GM23338 (cell line): ENCODE measurements around the gene ATF3. TPM values are rescaled to one million over a fixed set of nuclear protein-coding genes. Genes with fewer than 3 reads are reported as not detected.

ENCODE experiments used
- ATAC-seq: fragments of 200-7000 bp; cut with Tn5 transposase; 3 replicates; pipeline ENCODE4 v1.9.1; 2020
- DNase-seq: peaks from one replicate; pipeline ENCODE4 v3.0.0-alpha.2; 2015; ENCODE audit warnings: low spot score
- H2AFZ ChIP-seq: fragments of 200-600 bp; sonication (generic); 2 replicates; pipeline ENCODE4 v1.8.0; 2016; ENCODE audit warnings: antibody characterized with exemption, mild to moderate bottlenecking, moderate library complexity
- H3F3A ChIP-seq: fragments of 200-600 bp; sonication (generic); replicated peaks from 2 replicates; pipeline ENCODE4 v1.8.0; 2017; ENCODE audit warnings: antibody characterized with exemption, mixed run types, low read depth
- H3K27ac ChIP-seq: fragments of 200-600 bp; sonication (generic); 2 replicates; pipeline ENCODE4 v1.6.1; 2016; ENCODE audit warnings: low read depth
- H3K27me3 ChIP-seq: fragments of 200-600 bp; sonication (generic); 2 replicates; pipeline ENCODE4 v1.8.0; 2016; ENCODE audit warnings: mild to moderate bottlenecking, mixed run types, moderate library complexity; ENCODE audit not compliant: insufficient read depth
- H3K36me3 ChIP-seq: fragments of 200-600 bp; sonication (generic); 2 replicates; pipeline ENCODE4 v1.8.0; 2016; ENCODE audit warnings: mild to moderate bottlenecking; ENCODE audit not compliant: insufficient read depth
- H3K4me1 ChIP-seq: fragments of 200-600 bp; sonication (generic); 2 replicates; pipeline ENCODE4 v1.8.0; 2016; ENCODE audit warnings: mild to moderate bottlenecking, moderate library complexity; ENCODE audit not compliant: insufficient read depth
- H3K4me2 ChIP-seq: fragments of 200-600 bp; sonication (generic); 2 replicates; pipeline ENCODE4 v1.7.1; 2017; ENCODE audit warnings: mixed run types
- H3K4me3 ChIP-seq: fragments of 200-600 bp; sonication (generic); 2 replicates; pipeline ENCODE4 v1.6.1; 2016; ENCODE audit warnings: mixed run types
- H3K79me2 ChIP-seq: fragments of 200-600 bp; sonication (generic); replicated peaks from 2 replicates; pipeline ENCODE4 v1.8.0; 2017; ENCODE audit warnings: mild to moderate bottlenecking; ENCODE audit not compliant: insufficient read depth
- H3K9me2 ChIP-seq: fragments of 200-600 bp; sonication (generic); 2 replicates; pipeline ENCODE4 v1.8.0; 2017; ENCODE audit not compliant: insufficient read depth
- H4K20me1 ChIP-seq: fragments of 200-600 bp; sonication (generic); replicated peaks from 2 replicates; pipeline ENCODE4 v1.8.0; 2017; ENCODE audit warnings: mild to moderate bottlenecking; ENCODE audit not compliant: insufficient read depth
- H3K27ac Mint-ChIP-seq: 2 replicates; pipeline ENCODE4 v1.8.0; 2020; ENCODE audit warnings: inconsistent platforms, mild to moderate bottlenecking, moderate library complexity, mixed read lengths
- H3K27me3 Mint-ChIP-seq: 3 replicates; pipeline ENCODE4 v1.8.0; 2022; ENCODE audit warnings: low read depth, mild to moderate bottlenecking, moderate library complexity, mixed read lengths, inconsistent platforms; ENCODE audit not compliant: insufficient read depth, poor library complexity
- H3K36me3 Mint-ChIP-seq: 3 replicates; pipeline ENCODE4 v1.8.0; 2021; ENCODE audit warnings: low read depth, mild to moderate bottlenecking, inconsistent platforms, moderate library complexity, mixed read lengths
- H3K4me1 Mint-ChIP-seq: 3 replicates; pipeline ENCODE4 v1.8.0; 2020; ENCODE audit warnings: mild to moderate bottlenecking, inconsistent platforms, mixed read lengths
- H3K4me3 Mint-ChIP-seq: 3 replicates; pipeline ENCODE4 v1.8.0; 2021; ENCODE audit warnings: moderate library complexity, mild to moderate bottlenecking, inconsistent platforms, mixed read lengths
- H3K9me3 Mint-ChIP-seq: 3 replicates; pipeline ENCODE4 v1.8.0; 2020; ENCODE audit warnings: moderate library complexity, mild to moderate bottlenecking, inconsistent platforms, mixed read lengths
- CREB1 ChIP-seq: fragments of 250-450 bp; sonication (Bioruptor Pico); IDR thresholded peaks from 2 replicates; pipeline ENCODE4 v1.5.0; 2020; ENCODE audit warnings: low read depth, mild to moderate bottlenecking, moderate library complexity
- ETS1 ChIP-seq: IDR thresholded peaks from 2 replicates; pipeline ENCODE4 v1.6.1; 2016; ENCODE audit warnings: antibody characterized with exemption
- EZH2phosphoT487 ChIP-seq: fragments of 200-600 bp; sonication (generic); IDR thresholded peaks from one replicate; pipeline ENCODE4 v1.8.1; 2018; ENCODE audit warnings: antibody characterized with exemption; ENCODE audit not compliant: unreplicated experiment
- REST ChIP-seq: IDR thresholded peaks from one replicate; pipeline ENCODE4 v1.6.1; 2018; ENCODE audit warnings: antibody characterized with exemption; ENCODE audit not compliant: unreplicated experiment
- STAT1 ChIP-seq: IDR thresholded peaks from one replicate; pipeline ENCODE4 v1.6.1; 2016; ENCODE audit warnings: antibody characterized with exemption; ENCODE audit not compliant: unreplicated experiment
- ZNF114 ChIP-seq: fragments of 250-450 bp; sonication (Bioruptor Pico); IDR thresholded peaks from 2 replicates; pipeline ENCODE4 v1.5.0; 2020; ENCODE audit warnings: mild to moderate bottlenecking, moderate library complexity
- ZNF462 ChIP-seq: fragments of 250-450 bp; sonication (Bioruptor Pico); IDR thresholded peaks from 2 replicates; pipeline ENCODE4 v1.5.0; 2020; ENCODE audit warnings: mild to moderate bottlenecking, moderate library complexity
- polyA plus RNA-seq: library from polyadenylated mRNA; unstranded; fragments of >200 nt; fragmentation: Nextera tagmentation; extraction: Ambion mirVana; gene quantifications from 2 replicates; pipeline ENCODE4 v1.2.1, GENCODE V29; 2016
- total RNA-seq: library from RNA; depleted of rRNA; stranded (reverse); fragments of >200 nt; shearing (Covaris generic); gene quantifications from 2 replicates; pipeline ENCODE4 v1.2.3, GENCODE V29; 2014

Gene ATF3
- total and polyA plus RNA-seq, 2 experiments from 2014 or later = 12.6 to 17.2 TPM

- Histone ChIP-seq H3K4me2 (no peak overlapping the region), H3K36me3 (no peaks in the 10 kb centered on the region), H3K27ac (no peak overlapping the region), H4K20me1 (no peaks in the 10 kb centered on the region), H3K4me1 (no peaks in the 10 kb centered on the region), H3K79me2 (no peaks in the 10 kb centered on the region), H3K4me3 (no peak overlapping the region), H2AFZ (no peak overlapping the region), H3K27me3 (no peaks in the 10 kb centered on the region), H3K9me2 (no peaks in the 10 kb centered on the region), H3F3A (no peaks in the 10 kb centered on the region)
- H3K9me3 Mint-ChIP-seq = no peaks in the 10 kb centered on the region
- no peaks in the 10 kb centered on the region for H3K36me3 Mint-ChIP-seq
- TF ChIP-seq REST = no peak
- TF ChIP-seq EZH2phosphoT487 = no peak
- TF ChIP-seq CREB1 = no peak
- TF ChIP-seq ZNF462 (CRISPR knock-in tag) = no peak
- no peak for TF ChIP-seq ETS1
- no peak for TF ChIP-seq ZNF114 (CRISPR knock-in tag)
- TF ChIP-seq STAT1 = no peak
- H3K4me1 Mint-ChIP-seq = no peaks in the 10 kb centered on the region
- DNase-seq (no peak), ATAC-seq (no peak)
- no peak overlapping the region for H3K4me3 Mint-ChIP-seq
- H3K27me3 Mint-ChIP-seq = peaks cover 3% of the 10 kb centered on the region
- no peak overlapping the region for H3K27ac Mint-ChIP-seq
Measured at GRCh38 chr1:212650228-212650627, 41.7 kb downstream of the ATF3 start.
